Endodermal cell (in vitro differentiated cells): ENCODE measurements around the gene HECTD3. TPM values are rescaled to one million over a fixed set of nuclear protein-coding genes. Genes with fewer than 3 reads are reported as not detected.

Source experiments
- DNase-seq: peaks from one replicate; pipeline ENCODE4 v3.0.0-alpha.2; 2017
- H3K27ac ChIP-seq: 2 replicates; pipeline ENCODE4 v1.5.1; 2013; ENCODE audit warnings: mild to moderate bottlenecking, low read depth, low read length, moderate library complexity
- H3K27me3 ChIP-seq: 2 replicates; pipeline ENCODE4 v1.6.1; 2013; ENCODE audit warnings: mild to moderate bottlenecking, low read length, moderate library complexity; ENCODE audit not compliant: insufficient read depth, control insufficient read depth, poor library complexity, severe bottlenecking
- H3K36me3 ChIP-seq: 2 replicates; pipeline ENCODE4 v1.7.0; 2013; ENCODE audit warnings: mild to moderate bottlenecking, low read length, moderate library complexity; ENCODE audit not compliant: control insufficient read depth, insufficient read depth
- H3K4me1 ChIP-seq: one replicate; pipeline ENCODE4 v1.7.0; 2013; ENCODE audit warnings: low read length; ENCODE audit not compliant: control insufficient read depth, insufficient read depth
- H3K4me3 ChIP-seq: 2 replicates; pipeline ENCODE4 v1.5.1; 2013; ENCODE audit warnings: mild to moderate bottlenecking, low read length, moderate library complexity
- H3K9ac ChIP-seq: 2 replicates; pipeline ENCODE4 v1.6.1; 2013; ENCODE audit warnings: mild to moderate bottlenecking, low read length, moderate library complexity; ENCODE audit not compliant: poor library complexity, severe bottlenecking; ENCODE audit errors: extremely low read depth
- H3K9me3 ChIP-seq: 2 replicates; pipeline ENCODE4 v1.6.1; 2013; ENCODE audit warnings: mild to moderate bottlenecking, low read length, moderate library complexity; ENCODE audit not compliant: control insufficient read depth
- H3K27ac Mint-ChIP-seq: 2 replicates; pipeline ENCODE4 v1.8.0; 2020; ENCODE audit warnings: mixed read lengths
- H3K27me3 Mint-ChIP-seq: 2 replicates; pipeline ENCODE4 v1.8.0; 2021; ENCODE audit warnings: mild to moderate bottlenecking, mixed read lengths; ENCODE audit not compliant: insufficient read depth
- H3K36me3 Mint-ChIP-seq: 2 replicates; pipeline ENCODE4 v1.8.0; 2020; ENCODE audit warnings: low read depth, mixed read lengths
- H3K4me1 Mint-ChIP-seq: 2 replicates; pipeline ENCODE4 v1.8.0; 2020; ENCODE audit warnings: mixed read lengths
- H3K4me3 Mint-ChIP-seq: 2 replicates; pipeline ENCODE4 v1.8.0; 2020; ENCODE audit warnings: mild to moderate bottlenecking, moderate library complexity, mixed read lengths
- H3K9me3 Mint-ChIP-seq: 2 replicates; pipeline ENCODE4 v1.8.0; 2020; ENCODE audit warnings: mild to moderate bottlenecking, mixed read lengths
- WGBS, 2 experiments: methylation state at CpG; one replicate each; pipeline versions ENCODE4 v1.1.5 to v1.1.7; 2013; ENCODE audit warnings: missing lambda C conversion rate in 2 of 2, mixed read lengths in 1 of 2; ENCODE audit not compliant: insufficient coverage in 1 of 2, insufficient read length in 1 of 2; 5-methylcytosine and 5-hydroxymethylcytosine counted together
- total RNA-seq, 2 donors: library from RNA; stranded (reverse); fragmentation: NEBNext Ultra II Directional in 1 of 2; extraction: Animal tissue kit (Norgen Biotek cat#: 25700) in 1 of 2; gene quantifications; 2 replicates in 1 of 2; 3 replicates in 1 of 2; pipeline ENCODE4 v1.2.1, GENCODE V29; 2021
- TF ChIP-seq, protein P1 (sequence below): fragments of 200-600 bp; sonication (generic); conservative IDR thresholded peaks from 2 replicates; pipeline ENCODE4 v1.5.0; 2021; ENCODE audit warnings: antibody characterized with exemption, mild to moderate bottlenecking

Gene HECTD3
- total RNA-seq, 2 donors from 2014 or later: 33.2 to 43.7 TPM

DNA sequence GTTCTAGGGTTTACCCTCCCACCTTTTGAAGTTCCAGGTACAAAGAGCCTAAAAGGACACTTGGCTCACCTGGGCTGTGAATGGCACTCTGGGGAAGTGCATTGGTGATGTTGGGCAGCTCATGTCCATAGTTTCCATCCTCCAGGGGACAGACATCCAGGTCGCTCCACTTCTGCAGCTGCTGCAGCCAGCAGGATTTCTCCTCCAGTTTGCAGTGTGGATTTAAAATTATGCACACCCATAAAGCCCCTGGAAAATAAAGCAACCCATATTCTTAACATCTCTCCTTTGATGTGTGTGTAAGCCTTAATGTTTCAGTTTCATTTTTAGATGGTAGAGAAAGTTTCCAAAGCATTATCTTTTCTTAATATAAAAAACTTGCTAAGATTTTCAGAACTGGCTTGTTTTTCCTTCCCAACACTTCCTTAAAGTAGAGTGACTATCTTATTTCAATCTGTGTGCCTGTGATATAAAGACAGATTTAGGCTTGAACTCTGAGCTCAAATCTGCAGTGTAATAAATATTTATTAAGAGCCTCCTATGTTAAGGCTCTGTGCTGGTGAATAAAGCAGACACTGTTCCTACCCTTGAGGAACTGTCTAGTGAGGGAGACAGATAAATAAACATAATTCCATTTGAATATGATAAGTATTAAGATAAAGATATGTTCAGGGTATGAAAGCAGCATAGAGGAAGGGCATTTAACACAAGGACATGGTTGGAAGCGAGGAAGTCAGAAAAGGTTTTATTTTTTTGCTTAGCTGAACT, 40.1 kb upstream of the HECTD3 start:
- H3K27ac Mint-ChIP-seq: no peak overlapping the region
- no peak for DNase-seq
- H3K27ac ChIP-seq: no peak overlapping the region
- no peak overlapping the region for H3K4me3 ChIP-seq
- H3K4me3 Mint-ChIP-seq: no peak overlapping the region
- no peak overlapping the region for H3K9ac ChIP-seq
- H3K4me1 ChIP-seq: no peaks in the 10 kb centered on the region
- H3K9me3 ChIP-seq: no peaks in the 10 kb centered on the region
- peaks cover 56% of the 10 kb centered on the region for H3K36me3 ChIP-seq
- TF ChIP-seq, protein P1, sequence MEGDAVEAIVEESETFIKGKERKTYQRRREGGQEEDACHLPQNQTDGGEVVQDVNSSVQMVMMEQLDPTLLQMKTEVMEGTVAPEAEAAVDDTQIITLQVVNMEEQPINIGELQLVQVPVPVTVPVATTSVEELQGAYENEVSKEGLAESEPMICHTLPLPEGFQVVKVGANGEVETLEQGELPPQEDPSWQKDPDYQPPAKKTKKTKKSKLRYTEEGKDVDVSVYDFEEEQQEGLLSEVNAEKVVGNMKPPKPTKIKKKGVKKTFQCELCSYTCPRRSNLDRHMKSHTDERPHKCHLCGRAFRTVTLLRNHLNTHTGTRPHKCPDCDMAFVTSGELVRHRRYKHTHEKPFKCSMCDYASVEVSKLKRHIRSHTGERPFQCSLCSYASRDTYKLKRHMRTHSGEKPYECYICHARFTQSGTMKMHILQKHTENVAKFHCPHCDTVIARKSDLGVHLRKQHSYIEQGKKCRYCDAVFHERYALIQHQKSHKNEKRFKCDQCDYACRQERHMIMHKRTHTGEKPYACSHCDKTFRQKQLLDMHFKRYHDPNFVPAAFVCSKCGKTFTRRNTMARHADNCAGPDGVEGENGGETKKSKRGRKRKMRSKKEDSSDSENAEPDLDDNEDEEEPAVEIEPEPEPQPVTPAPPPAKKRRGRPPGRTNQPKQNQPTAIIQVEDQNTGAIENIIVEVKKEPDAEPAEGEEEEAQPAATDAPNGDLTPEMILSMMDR: no peak
- H3K36me3 Mint-ChIP-seq: peaks cover 25% of the 10 kb centered on the region
- no peaks in the 10 kb centered on the region for H3K27me3 ChIP-seq
- peaks cover 4% of the 10 kb centered on the region for H3K4me1 Mint-ChIP-seq
- WGBS, 2 experiments: 100% methylated on average over 1 to 2 of the region's 2 CpGs
- no peaks in the 10 kb centered on the region for H3K27me3 Mint-ChIP-seq
- no peaks in the 10 kb centered on the region for H3K9me3 Mint-ChIP-seq

DNA sequence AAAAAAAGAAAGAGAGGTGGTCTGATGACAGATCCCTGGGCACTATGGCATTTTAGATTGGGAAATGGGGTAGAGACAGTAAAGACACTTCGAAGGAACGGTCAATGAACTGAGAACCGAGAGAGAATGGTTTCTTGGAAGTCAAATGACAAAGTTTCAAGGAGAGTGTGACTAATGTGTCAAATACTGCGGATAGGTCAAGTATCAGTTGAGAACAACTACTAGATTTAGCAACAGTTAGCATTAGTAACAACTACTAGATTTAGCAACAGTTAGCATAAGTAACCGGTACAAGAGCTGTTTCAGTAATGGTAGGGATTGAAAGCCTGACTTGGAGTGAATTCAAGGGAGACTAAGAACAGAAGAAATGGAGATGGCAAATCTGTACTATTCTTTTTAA, 35.9 kb upstream of the HECTD3 start:
- TF ChIP-seq, protein P1: no peak
- peaks cover 67% of the 10 kb centered on the region for H3K36me3 ChIP-seq
- no peak overlapping the region for H3K4me3 Mint-ChIP-seq
- no peaks in the 10 kb centered on the region for H3K27me3 Mint-ChIP-seq
- no peak overlapping the region for H3K27ac Mint-ChIP-seq
- H3K9me3 ChIP-seq: peaks cover 4% of the 10 kb centered on the region
- 91 to 100% methylated on average over 5 of the region's 5 CpGs for WGBS, 2 experiments
- no peak for DNase-seq
- no peak overlapping the region for H3K4me3 ChIP-seq
- H3K36me3 Mint-ChIP-seq: peaks cover 11% of the 10 kb centered on the region
- no peak overlapping the region for H3K27ac ChIP-seq
- peaks cover 5% of the 10 kb centered on the region for H3K4me1 Mint-ChIP-seq
- H3K9me3 Mint-ChIP-seq: no peaks in the 10 kb centered on the region
- H3K27me3 ChIP-seq: no peaks in the 10 kb centered on the region
- H3K4me1 ChIP-seq: peaks cover 8% of the 10 kb centered on the region
- H3K9ac ChIP-seq: no peak overlapping the region

DNA sequence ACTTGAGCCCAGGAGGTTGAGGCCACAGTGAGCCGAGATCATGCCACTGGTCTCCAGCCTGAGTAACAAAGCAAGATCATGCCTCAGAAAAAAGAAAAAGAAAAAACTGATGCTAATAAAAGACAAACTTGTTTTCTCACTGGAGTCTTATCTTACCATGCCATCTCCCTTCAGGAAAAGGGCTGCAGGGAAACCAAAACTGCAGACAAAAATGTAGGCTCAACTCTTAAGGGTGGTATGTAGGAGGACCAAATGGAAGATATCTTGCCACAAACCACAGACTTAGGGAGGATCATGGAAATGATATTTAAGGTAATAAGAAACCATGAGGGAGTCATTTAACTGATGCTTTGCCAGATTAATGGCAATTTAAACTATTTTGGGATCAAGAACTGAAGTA, 33.8 kb upstream of the HECTD3 start:
- H3K27me3 Mint-ChIP-seq: no peaks in the 10 kb centered on the region
- Histone ChIP-seq H3K36me3 (peaks cover 60% of the 10 kb centered on the region), H3K4me3 (no peak overlapping the region), H3K27me3 (no peaks in the 10 kb centered on the region), H3K4me1 (peaks cover 8% of the 10 kb centered on the region), H3K9me3 (peaks cover 4% of the 10 kb centered on the region), H3K27ac (no peak overlapping the region), H3K9ac (no peak overlapping the region)
- TF ChIP-seq, protein P1: no peak
- no peak overlapping the region for H3K27ac Mint-ChIP-seq
- H3K9me3 Mint-ChIP-seq: no peaks in the 10 kb centered on the region
- WGBS, 2 experiments: 96 to 100% methylated on average over 1 of the region's 1 CpG
- no peak for DNase-seq
- no peak overlapping the region for H3K4me3 Mint-ChIP-seq
- H3K4me1 Mint-ChIP-seq: peaks cover 5% of the 10 kb centered on the region
- H3K36me3 Mint-ChIP-seq: peaks cover 11% of the 10 kb centered on the region
